ENCODE data around the gene PRR36. TPM values are rescaled to one million over a fixed set of nuclear protein-coding genes. Genes with fewer than 3 reads are reported as not detected.
"Not testable (repeated sequence)": the region's sequence is repeated elsewhere in the genome, so short reads cannot be mapped to it uniquely, and the experiment has no call there.

PRR36 gene
- total RNA-seq: 0.09 TPM in 1 of 2 replicates, not detected in the other

- intact Hi-C loops (cut with micrococcal nuclease): no loop called here
These were observed at the start of gene PRR36 for GRCh38 chr19:7874076-7874896. PRR36 (minus strand) TSS chr19:7874390; CDS start chr19:7873689, 701 bp downstream.

GRCh38 chr19:7923295-7924191, 49.4 kb upstream of the PRR36 start:
- intact Hi-C loops (cut with micrococcal nuclease): loop anchor here (10.0 kb wide), 2 partner anchors 471 to 1871 kb away; partner anchors contain the start of gene RAB11B

- intact Hi-C loops (cut with micrococcal nuclease): loop anchor here (10.0 kb wide), 2 partner anchors 472 to 1872 kb away; partner anchors contain the start of gene RAB11B
These were observed 48.6 kb upstream of the PRR36 start for GRCh38 chr19:7922836-7923195.

GRCh38 chr19:7921967-7922835, 48.0 kb upstream of the PRR36 start:
- intact Hi-C loops (cut with micrococcal nuclease): loop anchor here (1.0 to 10.0 kb wide), 3 partner anchors 60 to 1873 kb away; partner anchors contain the start of gene RAB11B

GRCh38 chr19:7921302-7921966, 47.2 kb upstream of the PRR36 start:
- intact Hi-C loops (cut with micrococcal nuclease): loop anchor here (1.0 to 10.0 kb wide), 3 partner anchors 59 to 1873 kb away; partner anchors contain the start of gene RAB11B

- intact Hi-C loops (cut with micrococcal nuclease): loop anchor here (1.0 to 10.0 kb wide), 6 partner anchors 17 to 1874 kb away; partner anchors contain the start of genes MAP2K7, RAB11B and TIMM44
These were observed 46.5 kb upstream of the PRR36 start for GRCh38 chr19:7920519-7921301.

- intact Hi-C loops (cut with micrococcal nuclease): loop anchor here (1.0 to 10.0 kb wide), 5 partner anchors 17 to 1875 kb away; partner anchors contain the start of genes MAP2K7, RAB11B and TIMM44
These were observed 45.7 kb upstream of the PRR36 start, which contains the start of gene SNAPC2 for GRCh38 chr19:7919610-7920518. SNAPC2 (plus strand) TSS chr19:7920338; CDS start chr19:7920367, 29 bp downstream.

- intact Hi-C loops (cut with micrococcal nuclease): no loop called here
These were observed 44.6 kb upstream of the PRR36 start for GRCh38 chr19:7918615-7919421.

- intact Hi-C loops (cut with micrococcal nuclease): not testable (repeated sequence)
These were observed 43.9 kb upstream of the PRR36 start for GRCh38 chr19:7918062-7918614.

- intact Hi-C loops (cut with micrococcal nuclease): no loop called here
These were observed 43.3 kb upstream of the PRR36 start for GRCh38 chr19:7917267-7918061.

GRCh38 chr19:7916955-7917266, 42.7 kb upstream of the PRR36 start:
- intact Hi-C loops (cut with micrococcal nuclease): no loop called here

GRCh38 chr19:7916103-7916954, 42.1 kb upstream of the PRR36 start:
- intact Hi-C loops (cut with micrococcal nuclease): no loop called here

- intact Hi-C loops (cut with micrococcal nuclease): no loop called here
These were observed 41.3 kb upstream of the PRR36 start for GRCh38 chr19:7915250-7916102.

GRCh38 chr19:7914598-7915045, 40.4 kb upstream of the PRR36 start, which contains the start of gene TGFBR3L:
TGFBR3L (plus strand) TSS chr19:7914830.
- intact Hi-C loops (cut with micrococcal nuclease): no loop called here
